ENCODE measurements around the gene JAKMIP2. TPM values are rescaled to one million over a fixed set of nuclear protein-coding genes. Genes with fewer than 3 reads are reported as not detected.

The JAKMIP2 gene
- total RNA-seq, 1 donor from 2014 or later = 2.0 TPM

DNA sequence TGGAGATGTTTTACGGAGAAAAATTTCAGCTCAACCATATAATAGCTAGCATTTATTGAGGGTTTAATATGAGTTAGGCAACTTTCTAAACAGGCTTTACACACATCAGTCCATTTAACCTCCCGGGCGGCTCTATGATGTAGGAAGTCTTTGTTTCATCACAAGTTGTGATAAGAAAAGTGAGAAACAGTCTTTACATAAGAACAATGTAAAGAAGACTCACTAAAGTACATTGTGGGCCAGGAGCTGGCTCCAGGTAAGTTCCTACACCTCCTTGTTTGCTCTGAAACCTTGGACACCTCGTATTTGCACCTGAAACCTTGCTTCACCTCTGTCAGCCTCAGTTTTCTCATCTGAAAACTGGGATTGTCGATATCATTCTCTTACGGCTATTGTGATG, 116.1 kb downstream of the JAKMIP2 start:
- TF ChIP-seq, protein P1, sequence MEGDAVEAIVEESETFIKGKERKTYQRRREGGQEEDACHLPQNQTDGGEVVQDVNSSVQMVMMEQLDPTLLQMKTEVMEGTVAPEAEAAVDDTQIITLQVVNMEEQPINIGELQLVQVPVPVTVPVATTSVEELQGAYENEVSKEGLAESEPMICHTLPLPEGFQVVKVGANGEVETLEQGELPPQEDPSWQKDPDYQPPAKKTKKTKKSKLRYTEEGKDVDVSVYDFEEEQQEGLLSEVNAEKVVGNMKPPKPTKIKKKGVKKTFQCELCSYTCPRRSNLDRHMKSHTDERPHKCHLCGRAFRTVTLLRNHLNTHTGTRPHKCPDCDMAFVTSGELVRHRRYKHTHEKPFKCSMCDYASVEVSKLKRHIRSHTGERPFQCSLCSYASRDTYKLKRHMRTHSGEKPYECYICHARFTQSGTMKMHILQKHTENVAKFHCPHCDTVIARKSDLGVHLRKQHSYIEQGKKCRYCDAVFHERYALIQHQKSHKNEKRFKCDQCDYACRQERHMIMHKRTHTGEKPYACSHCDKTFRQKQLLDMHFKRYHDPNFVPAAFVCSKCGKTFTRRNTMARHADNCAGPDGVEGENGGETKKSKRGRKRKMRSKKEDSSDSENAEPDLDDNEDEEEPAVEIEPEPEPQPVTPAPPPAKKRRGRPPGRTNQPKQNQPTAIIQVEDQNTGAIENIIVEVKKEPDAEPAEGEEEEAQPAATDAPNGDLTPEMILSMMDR (IDR thresholded peaks at IDR 0.05) = no peak
- Mint-ChIP-seq H3K4me1 (no peaks in the 10 kb centered on the region), H3K9me3 (no peaks in the 10 kb centered on the region), H3K4me3 (no peak overlapping the region), H3K27ac (no peak overlapping the region), H3K27me3 (no peaks in the 10 kb centered on the region), H3K36me3 (ENCODE audit: low read depth) (no peaks in the 10 kb centered on the region)
- CTCF ChIA-PET = no interaction called here
- no peak for DNase-seq
- intact Hi-C loops (cut with micrococcal nuclease) = no loop called here
- no peak for ATAC-seq (ENCODE audit: low read depth)
- POLR2A ChIA-PET = no interaction called here

DNA sequence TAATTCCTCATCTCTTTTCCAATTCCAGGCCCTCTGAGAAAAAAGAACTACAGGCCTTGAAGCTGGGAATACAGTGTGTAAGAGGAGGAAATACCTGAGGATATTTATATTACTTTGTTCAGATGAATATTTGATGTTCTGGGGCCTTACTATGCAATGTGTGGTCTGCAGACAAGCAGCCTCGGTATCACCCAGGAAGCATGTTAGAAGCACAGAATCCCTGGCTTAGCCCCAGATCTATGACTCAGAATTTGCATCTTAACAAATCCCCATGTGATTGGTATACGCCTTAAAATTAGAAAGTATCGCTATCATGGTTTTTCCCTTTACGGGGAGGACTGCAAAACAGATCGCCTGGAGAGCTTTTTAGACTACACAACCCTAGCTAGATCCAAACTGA, 121.0 kb downstream of the JAKMIP2 start:
- no peaks in the 10 kb centered on the region for H3K27me3 Mint-ChIP-seq
- H3K27ac Mint-ChIP-seq = no peak overlapping the region
- H3K9me3 Mint-ChIP-seq = peaks cover 3% of the 10 kb centered on the region
- POLR2A ChIA-PET = no interaction called here
- H3K36me3 Mint-ChIP-seq (ENCODE audit: low read depth) = peaks cover 3% of the 10 kb centered on the region
- ATAC-seq (ENCODE audit: low read depth) (no peak), DNase-seq (no peak)
- intact Hi-C loops (cut with micrococcal nuclease) = no loop called here
- CTCF ChIA-PET = no interaction called here
- no peaks in the 10 kb centered on the region for H3K4me1 Mint-ChIP-seq
- TF ChIP-seq, protein P1 (IDR thresholded peaks at IDR 0.05) = no peak
- H3K4me3 Mint-ChIP-seq = no peak overlapping the region

DNA sequence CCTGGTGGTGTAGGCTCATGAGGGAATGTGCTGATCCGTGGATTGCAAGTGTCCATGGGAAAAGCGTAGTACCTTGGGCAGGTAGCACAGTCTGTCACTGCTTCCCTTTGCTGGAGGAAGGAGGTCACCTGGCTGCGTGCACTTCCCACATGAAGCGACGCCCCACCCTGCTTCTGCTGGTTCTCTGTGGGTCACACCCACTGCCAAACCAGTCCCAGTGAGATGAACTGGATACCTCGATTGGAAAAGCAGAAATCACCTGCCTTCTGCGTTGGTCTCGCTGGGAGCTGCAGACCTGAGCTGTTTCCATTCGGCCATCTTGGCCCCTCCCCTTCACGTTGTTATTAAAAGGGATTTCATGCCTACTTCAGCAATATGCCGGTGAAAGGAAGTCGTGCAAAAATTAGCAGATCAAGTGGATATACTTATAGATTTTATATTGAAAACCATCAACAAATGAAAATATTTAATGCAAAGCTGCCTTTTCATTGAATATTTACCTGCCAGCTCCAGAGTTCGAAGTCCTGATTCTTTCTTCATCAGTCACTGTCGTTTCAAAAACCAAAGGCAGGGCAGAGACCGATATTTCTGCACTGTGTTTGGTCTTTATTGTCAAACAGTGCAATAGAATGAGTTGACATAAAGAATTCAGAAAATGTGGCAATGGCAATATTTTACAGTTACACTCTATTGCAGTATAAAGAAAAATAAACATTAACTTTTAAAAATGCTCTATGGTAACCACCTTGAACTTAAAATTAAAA, 123.2 kb downstream of the JAKMIP2 start:
- Mint-ChIP-seq H3K27ac (no peak overlapping the region), H3K4me3 (no peak overlapping the region), H3K4me1 (no peaks in the 10 kb centered on the region), H3K27me3 (no peaks in the 10 kb centered on the region), H3K36me3 (ENCODE audit: low read depth) (peaks cover 3% of the 10 kb centered on the region), H3K9me3 (peaks cover 8% of the 10 kb centered on the region)
- DNase-seq = no peak
- ChIA-PET CTCF (no interaction called here), POLR2A (no interaction called here)
- ATAC-seq (ENCODE audit: low read depth) = no peak
- intact Hi-C loops (cut with micrococcal nuclease) = no loop called here
- TF ChIP-seq, protein P1 (IDR thresholded peaks at IDR 0.05) = no peak

DNA sequence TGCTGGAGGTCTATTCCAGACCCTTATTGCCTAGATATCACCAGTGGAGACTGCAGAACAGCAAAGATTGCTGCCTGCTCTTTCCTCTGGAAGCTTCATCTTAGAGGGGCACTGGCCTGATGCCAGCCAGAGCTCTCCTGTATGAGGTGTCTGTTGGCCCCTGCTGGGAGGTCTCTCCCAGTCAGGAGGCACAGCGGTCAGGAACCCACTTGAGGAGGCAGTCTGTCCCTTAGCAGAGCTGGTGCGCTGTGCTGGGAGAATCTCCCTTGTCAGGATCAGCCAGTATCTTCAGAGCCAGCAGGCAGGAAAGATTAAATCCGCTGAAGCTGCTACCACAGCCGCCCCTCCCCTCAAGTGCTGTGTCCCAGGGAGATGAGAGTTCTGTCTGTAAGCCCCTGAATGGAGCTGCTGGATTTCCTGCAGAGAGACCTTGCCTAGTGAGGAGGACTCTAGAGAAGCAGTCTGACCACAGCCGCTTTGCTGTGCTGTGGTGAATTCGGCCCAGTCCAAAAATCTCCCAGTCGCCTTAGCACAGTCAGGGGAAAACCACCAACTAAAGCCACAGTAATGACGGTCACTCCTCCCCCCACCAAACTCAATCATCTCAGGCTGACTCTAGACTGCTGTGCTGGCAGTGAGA, 124.1 kb downstream of the JAKMIP2 start:
- DNase-seq = no peak
- ChIA-PET CTCF (no interaction called here), POLR2A (no interaction called here)
- H3K27me3 Mint-ChIP-seq = no peaks in the 10 kb centered on the region
- intact Hi-C loops (cut with micrococcal nuclease) = no loop called here
- peaks cover 3% of the 10 kb centered on the region for H3K36me3 Mint-ChIP-seq (ENCODE audit: low read depth)
- peaks cover 8% of the 10 kb centered on the region for H3K9me3 Mint-ChIP-seq
- no peaks in the 10 kb centered on the region for H3K4me1 Mint-ChIP-seq
- TF ChIP-seq, protein P1 (IDR thresholded peaks at IDR 0.05) = no peak
- H3K4me3 Mint-ChIP-seq = no peak overlapping the region
- H3K27ac Mint-ChIP-seq = no peak overlapping the region
- no peak for ATAC-seq (ENCODE audit: low read depth)

DNA sequence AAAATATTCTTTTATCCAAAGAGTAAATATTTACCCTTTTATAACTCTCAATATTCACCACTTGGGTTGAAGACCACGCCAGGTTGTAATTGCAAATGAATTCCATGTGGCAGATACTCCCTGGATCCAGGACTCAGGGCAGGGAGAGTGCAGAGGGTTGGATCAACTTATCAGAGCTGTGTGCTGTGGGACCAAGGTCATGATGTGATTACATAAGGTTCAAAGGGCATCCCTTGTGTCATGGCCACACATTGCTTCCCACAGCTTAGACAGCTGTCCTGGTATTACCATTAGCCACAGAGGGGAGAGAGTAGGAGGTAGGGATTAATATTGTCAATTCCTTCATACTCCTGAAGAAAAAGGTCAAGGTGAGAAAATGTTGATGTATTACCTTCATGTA, 133.9 kb downstream of the JAKMIP2 start:
- Mint-ChIP-seq H3K4me1 (no peaks in the 10 kb centered on the region), H3K27ac (no peak overlapping the region), H3K9me3 (no peaks in the 10 kb centered on the region), H3K4me3 (no peak overlapping the region), H3K27me3 (no peaks in the 10 kb centered on the region), H3K36me3 (ENCODE audit: low read depth) (peaks cover 7% of the 10 kb centered on the region)
- intact Hi-C loops (cut with micrococcal nuclease) = no loop called here
- ChIA-PET POLR2A (no interaction called here), CTCF (no interaction called here)
- TF ChIP-seq, protein P1 (IDR thresholded peaks at IDR 0.05) = no peak
- DNase-seq (no peak), ATAC-seq (ENCODE audit: low read depth) (no peak)

All from activated B cell treated with CpG ODN at 0.5 μM for 24 hours (primary cell).